SH-SY5Y (cell line): ENCODE data around the gene IPP.

Experiments used
- GATA2 ChIP-seq: IDR thresholded peaks from 2 replicates; pipeline ENCODE4 v1.6.1; 2011; ENCODE audit warnings: mild to moderate bottlenecking, low read depth, low read length
- GATA3 ChIP-seq: IDR thresholded peaks from 2 replicates; pipeline ENCODE4 v1.6.1; 2011; ENCODE audit warnings: low read depth, mild to moderate bottlenecking, low read length, moderate library complexity

- no peak for TF ChIP-seq GATA2
- no peak for TF ChIP-seq GATA3
These were observed 65.0 kb downstream of the IPP start for GRCh38 chr1:45685308-45686014.
